Thyroid gland (tissue), 4 donors: ENCODE results near the gene CILP2. TPM values are rescaled to one million over a fixed set of nuclear protein-coding genes. Genes with fewer than 3 reads are reported as not detected.

Source experiments
- DNase-seq, 2 donors: peaks; one replicate each; pipeline ENCODE4 v3.0.0-alpha.2; 2019
- H3K27ac ChIP-seq, 3 donors: fragments of 200-600 bp; sonication (generic); 1 replicate in 2 of 3; 2 replicates in 1 of 3; pipeline ENCODE4 v1.5.1; 2016 to 2019; ENCODE audit warnings: mild to moderate bottlenecking in 1 of 3, moderate library complexity in 1 of 3
- H3K27me3 ChIP-seq: fragments of 200-600 bp; sonication (generic); one replicate; pipeline ENCODE4 v1.5.1; 2019
- H3K36me3 ChIP-seq, 2 donors: fragments of 200-600 bp; sonication (generic); one replicate each; pipeline ENCODE4 v1.5.1; 2016 to 2019
- H3K4me1 ChIP-seq, 2 donors: fragments of 200-600 bp; sonication (generic); one replicate each; pipeline ENCODE4 v1.5.1; 2017 to 2019
- H3K4me3 ChIP-seq, 3 donors: fragments of 200-600 bp; sonication (generic); replicated peaks in 1 of 3; 1 replicate in 2 of 3; 2 replicates in 1 of 3; pipeline ENCODE4 v1.5.1; 2016; ENCODE audit warnings: mild to moderate bottlenecking in 1 of 3
- H3K9me3 ChIP-seq: fragments of 200-600 bp; sonication (generic); one replicate; pipeline ENCODE4 v1.5.1; 2017
- POLR2A ChIP-seq, 2 donors: fragments of 450-650 bp; IDR thresholded peaks; one replicate each; pipeline ENCODE4 v1.6.1; 2017; ENCODE audit warnings: antibody characterized with exemption in 2 of 2, mild to moderate bottlenecking in 2 of 2, moderate library complexity in 1 of 2
- WGBS, 2 donors: methylation state at CpG; one replicate each; pipeline ENCODE4 v1.1.5; 2017; 5-methylcytosine and 5-hydroxymethylcytosine counted together
- intact Hi-C: fragments of 100-400 bp; cut with DNase I; formaldehyde crosslinking; loops from one replicate; pipeline ENCODE4 v1.15.1; 2023
- total RNA-seq, 4 donors: library from RNA; depleted of rRNA; stranded (reverse); fragments of >200 nt; gene quantifications; one replicate each; pipeline ENCODE4 v1.2.3, GENCODE V29; 2016
- TF ChIP-seq, protein P1 (sequence below), 6 experiments: fragments of 200-600 bp in 3 of 6; fragments of 450-650 bp in 3 of 6; sonication (generic) in 3 of 6; IDR thresholded peaks; one replicate each; pipeline ENCODE4 v1.5.1; 2016 to 2019; ENCODE audit warnings: antibody characterized with exemption in 6 of 6, mild to moderate bottlenecking in 2 of 6, inconsistent platforms in 1 of 6, moderate library complexity in 1 of 6

The CILP2 gene
- total RNA-seq, 4 donors from 2014 or later: 0.63 to 4.2 (median 2.4) TPM

DNA sequence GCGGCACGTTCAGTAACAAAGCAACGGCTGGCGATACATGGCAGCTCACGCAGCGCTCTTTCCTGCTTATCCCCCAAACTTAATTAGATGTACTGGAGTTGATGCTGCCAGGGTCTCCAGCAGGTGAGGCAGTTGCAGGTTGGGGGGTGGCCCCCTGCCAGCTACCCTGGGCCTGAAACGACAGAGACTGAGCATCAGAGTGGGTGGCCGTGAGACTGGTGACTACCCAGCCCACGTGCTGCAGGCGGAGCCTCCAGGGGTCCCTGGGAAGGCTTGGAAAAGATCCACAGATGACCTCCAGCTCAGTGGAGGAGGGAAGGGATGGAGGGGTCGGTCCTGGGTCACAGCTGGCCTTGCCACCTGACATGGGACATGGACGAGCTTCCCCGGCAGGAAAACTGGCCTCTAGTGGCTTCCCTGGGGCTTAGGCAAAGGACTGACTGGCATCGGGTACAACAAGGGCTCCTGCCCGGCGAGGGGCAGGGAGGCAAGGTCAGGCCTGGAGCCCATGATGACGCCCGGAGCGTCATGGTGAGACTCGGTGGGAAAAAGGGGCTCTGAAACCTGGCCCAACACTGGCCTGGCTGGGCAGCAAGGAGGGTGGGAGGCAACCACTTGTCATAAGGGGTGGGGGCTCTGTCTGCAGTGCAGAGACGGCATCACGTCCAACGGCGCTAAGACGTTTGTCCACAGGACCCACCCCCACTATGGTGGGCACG lies 24.0 kb downstream of the CILP2 start:
- H3K9me3 ChIP-seq: no peaks in the 10 kb centered on the region
- 85 to 93% methylated on average over 20 to 22 of the region's 26 CpGs for WGBS, 2 donors
- H3K27me3 ChIP-seq: no peaks in the 10 kb centered on the region
- no peak overlapping the region for H3K27ac ChIP-seq
- H3K4me1 ChIP-seq: no peaks in the 10 kb centered on the region
- TF ChIP-seq POLR2A (IDR thresholded peaks at IDR 0.05): no peak
- TF ChIP-seq, protein P1, sequence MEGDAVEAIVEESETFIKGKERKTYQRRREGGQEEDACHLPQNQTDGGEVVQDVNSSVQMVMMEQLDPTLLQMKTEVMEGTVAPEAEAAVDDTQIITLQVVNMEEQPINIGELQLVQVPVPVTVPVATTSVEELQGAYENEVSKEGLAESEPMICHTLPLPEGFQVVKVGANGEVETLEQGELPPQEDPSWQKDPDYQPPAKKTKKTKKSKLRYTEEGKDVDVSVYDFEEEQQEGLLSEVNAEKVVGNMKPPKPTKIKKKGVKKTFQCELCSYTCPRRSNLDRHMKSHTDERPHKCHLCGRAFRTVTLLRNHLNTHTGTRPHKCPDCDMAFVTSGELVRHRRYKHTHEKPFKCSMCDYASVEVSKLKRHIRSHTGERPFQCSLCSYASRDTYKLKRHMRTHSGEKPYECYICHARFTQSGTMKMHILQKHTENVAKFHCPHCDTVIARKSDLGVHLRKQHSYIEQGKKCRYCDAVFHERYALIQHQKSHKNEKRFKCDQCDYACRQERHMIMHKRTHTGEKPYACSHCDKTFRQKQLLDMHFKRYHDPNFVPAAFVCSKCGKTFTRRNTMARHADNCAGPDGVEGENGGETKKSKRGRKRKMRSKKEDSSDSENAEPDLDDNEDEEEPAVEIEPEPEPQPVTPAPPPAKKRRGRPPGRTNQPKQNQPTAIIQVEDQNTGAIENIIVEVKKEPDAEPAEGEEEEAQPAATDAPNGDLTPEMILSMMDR (IDR thresholded peaks at IDR 0.05): no peak
- no peak for DNase-seq
- peaks cover 16 to 18% of the 10 kb centered on the region in 2 donors for H3K36me3 ChIP-seq
- H3K4me3 ChIP-seq: no peak overlapping the region
- intact Hi-C loops: no loop called here

DNA sequence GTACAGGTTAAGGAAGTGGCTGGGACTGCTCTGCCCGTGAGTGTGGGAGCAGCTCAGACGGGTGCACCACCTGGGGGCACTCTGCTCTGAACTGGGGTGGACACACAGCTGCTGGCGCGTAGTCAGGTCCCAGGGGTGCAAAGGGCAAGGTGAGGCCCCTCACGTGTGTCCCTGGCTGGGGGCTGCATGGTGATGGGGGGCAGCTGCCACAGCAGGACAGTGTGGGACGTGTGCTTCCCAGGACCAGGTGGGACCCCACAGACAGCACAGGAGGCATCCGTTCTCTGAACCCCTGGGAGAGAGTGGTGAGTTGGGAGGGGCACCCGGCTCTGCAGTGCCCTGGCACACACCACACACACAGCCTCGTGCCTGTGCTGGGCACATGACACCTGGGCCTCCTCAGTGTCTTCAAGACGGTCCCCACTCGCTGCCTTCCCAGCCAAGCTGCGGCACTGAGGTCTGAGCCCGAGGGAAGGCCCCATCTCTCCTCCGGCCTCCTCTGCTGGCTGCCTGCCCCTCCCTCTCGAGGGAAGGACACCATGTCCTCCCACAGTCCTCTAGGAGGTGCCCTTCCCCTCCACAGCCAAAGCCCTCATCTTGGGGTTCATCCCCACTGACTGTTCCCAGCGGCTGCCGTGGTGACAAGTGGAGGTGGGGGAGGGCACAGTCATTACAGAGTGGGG lies 24.7 kb downstream of the CILP2 start:
- DNase-seq: no peak
- 80 to 82% methylated on average over 5 to 8 of the region's 17 CpGs for WGBS, 2 donors
- Histone ChIP-seq H3K27me3 (no peaks in the 10 kb centered on the region), H3K27ac (no peak overlapping the region), H3K4me3 (no peak overlapping the region), H3K4me1 (no peaks in the 10 kb centered on the region), H3K36me3 (peaks cover 22 to 25% of the 10 kb centered on the region in 2 donors), H3K9me3 (no peaks in the 10 kb centered on the region)
- TF ChIP-seq POLR2A (IDR thresholded peaks at IDR 0.05): no peak
- TF ChIP-seq, protein P1 (IDR thresholded peaks at IDR 0.05): no peak
- intact Hi-C loops: no loop called here

DNA sequence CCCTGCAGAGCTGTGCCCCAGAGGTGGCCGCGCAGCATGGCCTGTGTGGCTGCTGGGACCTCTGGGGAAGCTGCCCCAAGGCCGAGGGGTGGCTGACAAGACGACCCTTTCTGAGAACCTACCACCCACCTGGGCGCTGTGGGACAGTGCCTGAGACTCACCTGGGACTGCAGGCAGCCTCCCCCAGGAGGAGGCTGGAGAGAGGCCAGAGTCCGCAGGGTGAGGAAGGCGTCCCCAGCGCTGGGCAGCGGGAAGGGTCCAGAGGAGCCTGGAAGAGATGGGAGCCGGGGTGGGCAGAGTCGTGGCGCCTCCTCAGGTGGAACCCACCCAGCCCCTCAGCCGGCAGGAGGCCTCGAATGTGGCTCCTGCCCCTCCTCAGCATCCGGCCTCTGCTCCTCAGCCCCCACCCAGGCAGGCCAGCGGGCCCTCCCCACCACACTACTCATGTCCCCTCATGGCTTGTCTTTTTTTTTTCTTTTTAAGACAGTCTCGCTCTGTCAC lies 25.3 kb downstream of the CILP2 start:
- WGBS, 2 donors: 96 to 97% methylated on average over 13 to 16 of the region's 17 CpGs
- TF ChIP-seq, protein P1 (IDR thresholded peaks at IDR 0.05): no peak
- no peak for TF ChIP-seq POLR2A (IDR thresholded peaks at IDR 0.05)
- H3K36me3 ChIP-seq: peaks cover 22 to 25% of the 10 kb centered on the region in 2 donors
- H3K27ac ChIP-seq: no peak overlapping the region
- H3K4me3 ChIP-seq: no peak overlapping the region
- intact Hi-C loops: no loop called here
- H3K27me3 ChIP-seq: no peaks in the 10 kb centered on the region
- DNase-seq: no peak
- no peaks in the 10 kb centered on the region for H3K4me1 ChIP-seq
- H3K9me3 ChIP-seq: no peaks in the 10 kb centered on the region

DNA sequence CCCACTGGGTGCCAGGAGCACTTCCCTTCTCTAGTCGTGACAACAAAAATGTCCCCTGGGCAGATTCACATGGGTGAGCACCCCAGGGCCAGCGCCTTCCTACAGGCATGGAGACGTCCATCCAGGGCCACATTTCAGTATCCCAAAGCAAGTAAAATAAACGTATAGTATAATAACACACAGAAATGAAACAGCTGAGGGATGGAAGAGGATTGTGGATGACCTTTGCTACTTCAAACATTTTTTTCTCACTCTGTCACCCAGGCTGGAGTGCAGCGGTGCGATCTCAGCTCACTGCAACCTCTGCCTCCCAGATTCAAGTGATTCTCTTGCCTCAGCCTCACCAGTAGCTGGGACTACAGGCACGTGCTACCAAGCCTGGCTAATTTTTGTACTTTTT lies 28.2 kb downstream of the CILP2 start:
- Histone ChIP-seq H3K27me3 (no peaks in the 10 kb centered on the region), H3K4me3 (no peak overlapping the region), H3K9me3 (no peaks in the 10 kb centered on the region), H3K36me3 (peaks cover 40% of the 10 kb centered on the region in 2 donors), H3K4me1 (no peaks in the 10 kb centered on the region), H3K27ac (no peak overlapping the region)
- intact Hi-C loops: no loop called here
- 80 to 88% methylated on average over 7 of the region's 7 CpGs for WGBS, 2 donors
- no peak for TF ChIP-seq POLR2A (IDR thresholded peaks at IDR 0.05)
- TF ChIP-seq, protein P1 (IDR thresholded peaks at IDR 0.05): no peak
- DNase-seq: no peak

DNA sequence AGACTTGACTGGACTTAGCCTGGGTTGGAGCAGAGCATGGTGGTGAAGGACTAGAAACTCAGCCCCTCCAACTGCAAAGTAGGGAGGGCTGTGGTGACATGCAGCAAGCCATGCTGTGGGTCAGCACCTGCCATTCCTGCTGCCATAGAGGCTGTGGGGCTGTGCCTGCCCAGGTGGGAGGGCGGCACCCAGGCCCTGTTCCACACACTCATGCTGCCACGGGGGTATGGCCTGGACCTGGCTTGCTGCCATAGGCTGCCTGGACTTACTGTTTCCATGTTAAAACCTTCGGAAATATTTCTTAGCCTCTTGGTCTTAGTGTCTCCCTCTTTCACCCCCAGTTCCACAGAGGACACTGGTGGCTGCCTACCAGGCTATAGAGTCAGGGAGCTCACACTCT lies 29.3 kb downstream of the CILP2 start:
- intact Hi-C loops: no loop called here
- Histone ChIP-seq H3K36me3 (peaks cover 30 to 31% of the 10 kb centered on the region in 2 donors), H3K9me3 (no peaks in the 10 kb centered on the region), H3K27me3 (no peaks in the 10 kb centered on the region), H3K4me1 (no peaks in the 10 kb centered on the region), H3K27ac (no peak overlapping the region), H3K4me3 (no peak overlapping the region)
- no peak for DNase-seq
- TF ChIP-seq, protein P1 (IDR thresholded peaks at IDR 0.05): no peak
- TF ChIP-seq POLR2A (IDR thresholded peaks at IDR 0.05): no peak
- 76 to 88% methylated on average over 3 of the region's 3 CpGs for WGBS, 2 donors
